Uterine smooth muscle cell (primary cell): ENCODE measurements around the gene TIMM17B. TPM values are rescaled to one million over a fixed set of nuclear protein-coding genes. Genes with fewer than 3 reads are reported as not detected.

ENCODE experiments used
- total RNA-seq: library from RNA; depleted of rRNA; stranded (reverse); fragments of >200 nt; gene quantifications from 2 replicates; pipeline ENCODE4 v1.2.3, GENCODE V29; 2014

The TIMM17B gene
- total RNA-seq = 36.4 and 39.3 TPM in 2 replicates

DNA sequence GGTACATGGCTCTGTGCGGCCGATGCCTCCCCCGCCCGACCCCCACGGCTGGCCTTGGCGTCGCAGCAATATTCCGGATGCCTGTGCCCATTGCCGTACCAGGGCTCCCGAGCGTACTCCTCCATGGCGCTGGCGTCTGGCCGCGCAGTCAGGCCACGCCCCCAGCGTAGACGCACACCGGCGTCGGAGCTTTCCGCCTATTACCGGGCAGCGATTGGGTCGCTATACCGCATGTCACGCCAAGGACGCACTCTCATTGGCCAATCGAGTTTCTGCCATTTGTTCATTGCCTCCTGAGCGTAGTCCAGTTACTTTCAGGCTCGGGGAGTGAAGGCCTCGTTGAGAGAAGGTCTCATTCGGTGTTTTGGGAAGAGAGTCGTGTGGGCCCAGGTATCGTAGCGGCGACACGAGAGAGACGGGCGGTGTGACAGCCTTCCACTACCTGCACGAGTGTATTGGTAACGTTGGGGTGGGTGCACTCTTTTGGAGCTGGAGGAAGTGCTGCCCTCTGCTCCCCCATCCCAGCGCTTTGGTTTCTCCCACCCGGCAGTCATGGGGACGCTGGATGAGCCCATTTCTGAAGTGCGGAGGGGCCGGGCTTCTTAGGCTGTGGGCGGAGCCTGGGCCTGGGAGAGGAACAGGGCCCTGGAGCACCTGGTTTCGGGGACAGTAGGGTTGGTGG lies at the start of gene TIMM17B, which contains the start of gene PQBP1:
TSS of gene TIMM17B (minus strand) at position 144 of the 682 bp plus-strand sequence. CDS start at position 125, 19 bp downstream.
TSS of gene PQBP1 (plus strand) at position 306 of the 682 bp plus-strand sequence. CDS start 580 bp downstream, outside the sequence.

DNA sequence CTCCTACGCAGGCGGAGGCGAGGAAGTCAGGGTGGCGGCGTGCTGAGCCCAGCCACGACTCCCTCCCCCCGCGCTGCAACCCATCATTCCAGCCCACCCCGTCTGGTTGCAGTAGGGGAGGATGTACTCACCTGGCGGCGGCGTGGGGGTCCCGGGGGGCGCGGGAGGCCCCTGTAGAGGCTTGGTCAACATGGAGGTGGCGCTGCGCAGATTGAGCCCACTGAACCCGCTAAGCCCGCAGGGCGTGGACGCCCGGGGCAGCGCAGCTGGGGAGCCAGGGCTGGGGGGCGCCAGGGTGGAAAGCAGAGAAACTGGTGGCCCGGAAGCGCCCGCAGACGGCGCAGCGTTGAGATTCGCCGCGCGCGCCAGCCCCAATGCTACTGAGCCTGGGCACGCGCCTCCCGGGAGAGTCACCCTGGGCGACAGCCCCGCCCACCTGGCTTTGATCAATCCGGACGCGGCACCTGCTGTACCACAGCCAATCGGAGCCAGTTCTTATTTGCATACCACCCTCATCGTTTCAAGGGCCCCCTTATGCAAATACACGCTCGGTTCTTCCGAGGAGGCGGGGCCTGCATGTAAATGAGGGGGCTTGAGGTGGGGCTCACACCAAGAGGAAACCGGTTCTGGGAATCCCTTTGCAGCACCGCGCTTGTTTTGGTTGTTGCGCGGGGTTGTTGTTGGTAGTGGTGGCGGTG lies 21.2 kb upstream of the TIMM17B start, which contains the start of gene PIM2:
TSS of gene PIM2 (minus strand) at position 382 of the 698 bp plus-strand sequence. CDS start at position 192, 190 bp downstream.

DNA sequence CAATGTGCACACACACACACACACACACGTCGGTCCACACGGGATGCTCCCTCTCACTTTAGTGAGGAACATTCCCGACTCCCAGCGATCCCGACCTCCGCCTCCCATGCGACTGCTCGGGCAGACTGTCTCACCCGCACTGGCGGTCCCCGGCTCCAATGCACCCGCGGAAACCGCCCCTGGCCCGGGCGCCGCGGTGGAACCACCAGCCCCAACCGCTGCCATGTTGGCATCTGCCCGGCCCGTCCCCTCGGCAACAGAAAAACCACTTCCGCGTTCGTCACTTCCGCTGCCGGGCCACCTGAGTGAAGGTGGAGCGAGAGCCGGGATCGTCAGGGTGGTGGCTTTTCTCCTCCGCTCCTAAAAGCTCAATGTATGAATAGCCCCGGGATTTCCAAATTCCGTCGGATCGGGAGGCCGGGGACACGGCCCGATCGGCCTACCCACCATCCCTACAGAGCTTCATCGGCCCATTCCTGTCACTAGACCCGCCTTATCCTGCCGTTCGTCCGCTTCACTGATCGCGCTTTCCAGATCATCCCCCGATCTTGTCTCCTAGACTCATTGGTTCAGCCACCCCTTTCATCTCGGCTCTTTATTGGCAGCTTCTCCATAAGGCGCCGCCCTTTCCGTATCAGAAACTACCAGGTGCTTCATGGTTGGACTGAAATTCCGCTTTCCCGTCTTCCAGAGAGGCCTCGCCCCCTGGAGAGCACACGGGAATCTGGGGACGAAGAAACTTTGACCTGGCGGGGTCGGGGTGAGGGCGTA lies 14.0 kb upstream of the TIMM17B start, which contains the start of gene SLC35A2:
TSS of gene SLC35A2 (minus strand) at position 235 of the 771 bp plus-strand sequence. CDS start at position 225, 10 bp downstream.

Other genes with a start within 250 kb of the TIMM17B start
- 0.22 and 0.25 TPM in 2 replicates for gene WAS, start 214.0 kb downstream of the TIMM17B start, total RNA-seq
- 3.2 and 14.1 TPM in 2 replicates for gene SUV39H1, start 201.0 kb downstream of the TIMM17B start, total RNA-seq
- gene GLOD5, start 136.0 kb downstream of the TIMM17B start, total RNA-seq = not detected in 2 replicates
- gene GATA1, start 111.2 kb downstream of the TIMM17B start, total RNA-seq = not detected in 2 replicates
- gene HDAC6, start 95.7 kb downstream of the TIMM17B start, total RNA-seq = 30.6 and 34.2 TPM in 2 replicates
- gene ERAS, start 71.3 kb downstream of the TIMM17B start, total RNA-seq = not detected in 2 replicates
- gene PCSK1N, start 62.2 kb downstream of the TIMM17B start, total RNA-seq = 2.9 TPM in 1 of 2 replicates, not detected in the other
- 61.5 and 89.0 TPM in 2 replicates for gene PQBP1, start 162 bp upstream of the TIMM17B start, total RNA-seq
- 13.9 and 14.6 TPM in 2 replicates for gene SLC35A2, start 13.9 kb upstream of the TIMM17B start, total RNA-seq
- 6.2 and 7.0 TPM in 2 replicates for gene PIM2, start 21.3 kb upstream of the TIMM17B start, total RNA-seq
- 37.0 and 40.7 TPM in 2 replicates for gene OTUD5, start 59.8 kb upstream of the TIMM17B start, total RNA-seq
- 0.33 and 1.2 TPM in 2 replicates for gene KCND1, start 74.1 kb upstream of the TIMM17B start, total RNA-seq
- 23.1 and 29.9 TPM in 2 replicates for gene GRIPAP1, start 104.5 kb upstream of the TIMM17B start, total RNA-seq
- gene TFE3, start 145.6 kb upstream of the TIMM17B start, total RNA-seq = 42.5 and 42.7 TPM in 2 replicates
- gene CCDC120, start 161.2 kb upstream of the TIMM17B start, total RNA-seq = 0.11 and 0.37 TPM in 2 replicates
- 6.6 and 9.1 TPM in 2 replicates for gene PRAF2, start 176.2 kb upstream of the TIMM17B start, total RNA-seq
- 30.1 and 39.6 TPM in 2 replicates for gene WDR45, start 182.1 kb upstream of the TIMM17B start, total RNA-seq
- 18.2 and 25.7 TPM in 2 replicates for gene GPKOW, start 226.0 kb upstream of the TIMM17B start, total RNA-seq